ENCODE data around the gene STX3.

DNA sequence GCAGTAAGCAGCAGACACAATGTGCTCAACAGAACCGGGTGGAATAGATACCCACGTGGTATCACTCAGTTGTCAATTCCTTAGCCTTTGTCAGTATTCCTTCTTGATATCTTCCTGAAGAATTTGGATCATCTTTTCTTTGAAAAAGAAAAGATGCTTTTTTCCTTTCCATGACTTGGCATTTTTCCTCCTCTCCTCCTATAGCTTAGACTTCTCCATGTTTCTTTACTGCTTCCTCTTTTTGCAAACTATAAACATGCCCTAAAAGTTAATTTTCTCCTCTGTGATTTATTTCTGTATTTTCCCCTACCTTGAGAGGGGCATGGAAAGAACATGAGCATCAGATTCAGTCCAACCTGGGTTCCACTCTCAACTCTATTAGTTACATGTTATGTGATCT, 78.4 kb downstream of the STX3 start:
- TF ChIP-seq REST (IDR thresholded peaks at IDR 0.05; ENCODE audit: insufficient replicate concordance, low read depth): no peak
- TF ChIP-seq, protein P1, sequence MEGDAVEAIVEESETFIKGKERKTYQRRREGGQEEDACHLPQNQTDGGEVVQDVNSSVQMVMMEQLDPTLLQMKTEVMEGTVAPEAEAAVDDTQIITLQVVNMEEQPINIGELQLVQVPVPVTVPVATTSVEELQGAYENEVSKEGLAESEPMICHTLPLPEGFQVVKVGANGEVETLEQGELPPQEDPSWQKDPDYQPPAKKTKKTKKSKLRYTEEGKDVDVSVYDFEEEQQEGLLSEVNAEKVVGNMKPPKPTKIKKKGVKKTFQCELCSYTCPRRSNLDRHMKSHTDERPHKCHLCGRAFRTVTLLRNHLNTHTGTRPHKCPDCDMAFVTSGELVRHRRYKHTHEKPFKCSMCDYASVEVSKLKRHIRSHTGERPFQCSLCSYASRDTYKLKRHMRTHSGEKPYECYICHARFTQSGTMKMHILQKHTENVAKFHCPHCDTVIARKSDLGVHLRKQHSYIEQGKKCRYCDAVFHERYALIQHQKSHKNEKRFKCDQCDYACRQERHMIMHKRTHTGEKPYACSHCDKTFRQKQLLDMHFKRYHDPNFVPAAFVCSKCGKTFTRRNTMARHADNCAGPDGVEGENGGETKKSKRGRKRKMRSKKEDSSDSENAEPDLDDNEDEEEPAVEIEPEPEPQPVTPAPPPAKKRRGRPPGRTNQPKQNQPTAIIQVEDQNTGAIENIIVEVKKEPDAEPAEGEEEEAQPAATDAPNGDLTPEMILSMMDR (IDR thresholded peaks at IDR 0.05; ENCODE audit: insufficient read depth, low read length): no peak

All from HL-60 (cell line).